Subcutaneous adipose tissue (tissue), 4 donors: ENCODE results near the gene DQX1. TPM values are rescaled to one million over a fixed set of nuclear protein-coding genes. Genes with fewer than 3 reads are reported as not detected.

Experiments
- total RNA-seq, 4 donors: library from RNA; depleted of rRNA; stranded (reverse); fragments of >200 nt; gene quantifications; one replicate each; pipeline ENCODE4 v1.1.0, GENCODE V29; 2016
- TF ChIP-seq, protein P1 (sequence below): fragments of 450-650 bp; IDR thresholded peaks from one replicate; pipeline ENCODE4 v1.5.1; 2016; ENCODE audit warnings: low read depth, mild to moderate bottlenecking, control low read depth, antibody characterized with exemption, moderate library complexity

The DQX1 gene
- total RNA-seq, 4 donors from 2014 or later: not detected

DNA sequence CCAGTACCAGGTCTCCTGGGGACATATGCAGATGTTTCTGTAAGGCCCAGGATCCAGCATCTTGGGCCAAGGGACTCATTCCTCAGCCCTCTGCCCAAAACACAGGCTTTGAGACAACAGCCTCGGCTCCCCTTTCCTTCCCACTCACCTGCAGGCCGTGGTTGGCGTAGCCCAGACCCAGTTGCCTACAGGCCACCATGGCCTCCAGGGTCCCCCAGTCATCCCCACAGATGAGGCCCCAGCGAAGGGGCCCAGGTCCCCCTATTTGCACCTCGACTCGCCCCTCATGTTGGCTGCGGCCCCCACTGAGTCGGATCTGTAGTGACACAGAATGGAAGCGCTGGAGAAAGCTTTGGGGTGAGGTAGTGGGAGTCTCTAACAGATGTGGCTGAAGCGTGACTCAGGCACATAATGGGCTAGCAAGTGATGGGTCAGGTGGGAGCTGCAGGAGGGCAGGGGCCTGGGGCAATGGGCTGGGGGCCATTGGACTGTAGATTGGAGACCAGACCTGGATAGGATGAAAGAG lies 9.5 kb upstream of the DQX1 start:
- TF ChIP-seq, protein P1, sequence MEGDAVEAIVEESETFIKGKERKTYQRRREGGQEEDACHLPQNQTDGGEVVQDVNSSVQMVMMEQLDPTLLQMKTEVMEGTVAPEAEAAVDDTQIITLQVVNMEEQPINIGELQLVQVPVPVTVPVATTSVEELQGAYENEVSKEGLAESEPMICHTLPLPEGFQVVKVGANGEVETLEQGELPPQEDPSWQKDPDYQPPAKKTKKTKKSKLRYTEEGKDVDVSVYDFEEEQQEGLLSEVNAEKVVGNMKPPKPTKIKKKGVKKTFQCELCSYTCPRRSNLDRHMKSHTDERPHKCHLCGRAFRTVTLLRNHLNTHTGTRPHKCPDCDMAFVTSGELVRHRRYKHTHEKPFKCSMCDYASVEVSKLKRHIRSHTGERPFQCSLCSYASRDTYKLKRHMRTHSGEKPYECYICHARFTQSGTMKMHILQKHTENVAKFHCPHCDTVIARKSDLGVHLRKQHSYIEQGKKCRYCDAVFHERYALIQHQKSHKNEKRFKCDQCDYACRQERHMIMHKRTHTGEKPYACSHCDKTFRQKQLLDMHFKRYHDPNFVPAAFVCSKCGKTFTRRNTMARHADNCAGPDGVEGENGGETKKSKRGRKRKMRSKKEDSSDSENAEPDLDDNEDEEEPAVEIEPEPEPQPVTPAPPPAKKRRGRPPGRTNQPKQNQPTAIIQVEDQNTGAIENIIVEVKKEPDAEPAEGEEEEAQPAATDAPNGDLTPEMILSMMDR: no peak

DNA sequence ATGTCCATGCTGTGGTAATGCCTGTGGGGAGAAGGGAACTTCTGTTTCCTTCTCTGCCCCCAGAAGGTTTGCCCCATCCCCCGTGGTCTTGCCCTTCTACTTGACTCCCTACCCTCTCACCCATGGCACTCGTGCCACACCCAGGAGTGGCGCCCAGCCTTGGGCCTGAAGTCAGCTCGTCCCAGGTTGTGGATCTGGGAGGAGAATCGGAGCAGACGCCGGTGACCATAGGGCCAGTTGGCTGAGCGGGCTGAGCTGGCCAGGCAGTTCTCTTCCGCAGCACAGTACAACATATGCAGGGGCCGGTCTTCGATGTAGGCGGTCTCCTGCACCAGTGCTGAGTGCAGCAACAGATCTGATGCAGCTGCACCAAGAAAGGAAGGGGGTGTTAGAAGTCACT lies 8.4 kb upstream of the DQX1 start:
- TF ChIP-seq, protein P1: no peak

DNA sequence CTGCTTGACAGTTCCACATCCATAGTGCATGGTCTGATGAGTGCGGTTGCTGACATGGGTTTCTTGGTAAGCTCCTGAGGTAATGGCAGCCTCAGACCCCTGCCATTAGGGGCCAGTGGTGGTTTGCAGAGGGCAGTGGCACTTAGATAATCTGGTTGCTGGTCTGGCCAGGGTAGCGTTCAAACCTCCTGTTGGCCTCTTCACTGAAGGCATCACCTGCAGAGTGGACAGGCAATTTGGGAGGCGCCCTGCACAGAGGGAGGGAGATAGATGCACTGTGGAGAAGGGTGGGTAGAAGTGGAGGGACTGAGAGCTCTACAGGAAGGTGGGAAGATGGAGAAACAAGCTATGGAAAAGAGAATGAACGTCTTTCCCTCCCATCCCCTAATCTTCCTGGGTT lies 7.4 kb upstream of the DQX1 start:
- TF ChIP-seq, protein P1: no peak

DNA sequence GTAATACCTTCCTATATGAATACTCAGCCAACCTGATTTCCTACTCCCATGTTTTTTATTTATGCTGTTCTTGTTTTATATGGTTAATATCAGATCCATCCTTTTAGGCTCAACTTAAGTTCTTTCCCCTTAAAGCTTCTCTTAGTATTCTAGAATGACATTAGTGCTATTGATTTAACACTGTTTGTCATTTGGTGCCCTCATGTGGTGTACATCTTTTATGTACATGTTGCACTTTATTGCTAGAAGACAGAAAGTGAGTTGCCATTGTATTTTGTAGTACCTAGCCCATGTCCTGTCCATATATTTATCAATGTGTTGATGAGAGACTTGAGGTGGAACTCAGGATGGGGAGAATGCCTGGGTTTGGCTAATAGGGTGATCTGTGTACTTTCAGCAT lies 6.2 kb upstream of the DQX1 start:
- TF ChIP-seq, protein P1: no peak

DNA sequence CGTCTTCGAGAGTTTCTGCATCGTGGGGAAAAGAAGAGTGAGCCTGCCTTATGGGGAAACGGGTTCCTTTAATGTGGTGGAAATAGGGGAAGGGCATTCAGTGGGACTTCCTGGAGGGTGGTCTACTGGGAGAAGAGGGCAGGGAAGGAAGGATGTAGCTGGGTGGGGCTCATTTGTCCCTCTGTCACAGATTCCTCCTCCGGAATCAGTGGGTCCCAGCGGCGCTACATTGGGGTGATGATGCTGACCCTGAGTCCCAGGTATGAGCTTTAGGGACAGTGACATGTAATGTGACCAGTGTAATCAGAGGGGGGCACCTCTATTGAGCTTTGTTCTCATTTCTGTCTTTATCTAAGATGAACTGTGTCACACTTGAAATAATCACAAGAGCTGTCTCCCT lies 5.6 kb upstream of the DQX1 start:
- TF ChIP-seq, protein P1: no peak

DNA sequence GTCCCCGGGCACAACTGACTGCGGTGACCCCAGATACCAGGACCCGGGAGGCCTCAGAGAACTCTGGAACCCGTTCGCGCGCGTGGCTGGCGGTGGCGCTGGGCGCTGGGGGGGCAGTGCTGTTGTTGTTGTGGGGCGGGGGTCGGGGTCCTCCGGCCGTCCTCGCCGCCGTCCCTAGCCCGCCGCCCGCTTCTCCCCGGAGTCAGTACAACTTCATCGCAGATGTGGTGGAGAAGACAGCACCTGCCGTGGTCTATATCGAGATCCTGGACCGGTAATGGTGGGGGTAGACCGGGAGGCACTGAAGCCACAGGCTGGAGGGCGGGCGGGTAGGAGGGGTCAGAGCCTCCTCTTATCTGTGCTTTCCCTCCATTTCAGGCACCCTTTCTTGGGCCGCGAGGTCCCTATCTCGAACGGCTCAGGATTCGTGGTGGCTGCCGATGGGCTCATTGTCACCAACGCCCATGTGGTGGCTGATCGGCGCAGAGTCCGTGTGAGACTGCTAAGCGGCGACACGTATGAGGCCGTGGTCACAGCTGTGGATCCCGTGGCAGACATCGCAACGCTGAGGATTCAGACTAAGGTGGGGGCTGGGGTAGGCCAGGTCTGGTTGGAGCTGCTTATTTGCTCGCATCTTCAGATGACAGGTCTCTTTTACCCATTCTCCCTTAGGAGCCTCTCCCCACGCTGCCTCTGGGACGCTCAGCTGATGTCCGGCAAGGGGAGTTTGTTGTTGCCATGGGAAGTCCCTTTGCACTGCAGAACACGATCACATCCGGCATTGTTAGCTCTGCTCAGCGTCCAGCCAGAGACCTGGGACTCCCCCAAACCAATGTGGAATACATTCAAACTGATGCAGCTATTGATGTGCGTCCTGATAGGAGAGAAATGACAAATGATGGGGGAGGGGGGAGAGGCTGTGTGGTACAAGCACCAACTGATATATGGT lies 4.5 kb upstream of the DQX1 start:
- TF ChIP-seq, protein P1: no peak

DNA sequence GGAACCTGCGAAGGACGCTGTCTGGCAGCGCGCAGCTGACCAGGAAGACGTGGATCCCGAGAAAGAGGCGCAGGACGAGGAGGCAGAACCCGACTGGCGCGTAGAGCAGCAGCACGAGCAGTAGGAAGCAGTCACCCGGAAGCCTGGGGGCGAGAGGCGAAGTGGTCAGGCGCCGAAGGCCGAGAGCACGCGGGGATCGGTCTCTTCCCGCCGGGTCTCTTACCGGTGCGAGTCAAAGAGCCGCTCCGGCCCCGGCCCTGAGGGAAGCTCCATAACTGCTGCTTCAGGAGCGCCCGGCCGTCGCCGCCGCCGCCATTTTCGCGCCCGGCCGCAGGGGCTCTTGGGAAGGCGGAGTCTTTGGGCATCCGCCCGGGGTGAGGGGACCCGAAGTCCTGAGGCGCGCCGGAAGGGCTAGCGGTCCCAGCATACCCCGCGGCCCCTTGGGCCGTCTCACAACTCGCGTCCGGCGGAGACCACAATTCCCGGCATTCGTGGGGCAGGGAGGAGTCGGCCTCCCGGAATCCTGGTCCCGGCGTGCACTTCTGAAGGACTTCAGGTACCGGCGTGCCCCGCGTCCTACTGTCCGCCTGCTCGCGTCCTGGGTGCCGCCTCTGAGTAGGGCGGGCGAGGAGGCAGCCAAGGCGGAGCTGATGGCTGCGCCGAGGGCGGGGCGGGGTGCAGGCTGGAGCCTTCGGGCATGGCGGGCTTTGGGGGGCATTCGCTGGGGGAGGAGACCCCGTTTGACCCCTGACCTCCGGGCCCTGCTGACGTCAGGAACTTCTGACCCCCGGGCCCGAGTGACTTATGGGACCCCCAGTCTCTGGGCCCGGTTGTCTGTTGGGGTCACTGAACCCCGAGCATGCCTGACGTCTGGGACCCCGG lies 3.6 kb upstream of the DQX1 start, which contains the start of the genes AUP1 and HTRA2:
AUP1 (minus strand) TSS at position 350 of the 882 bp plus-strand sequence; CDS start at position 273, 77 bp downstream.
HTRA2 (plus strand) TSS at position 577 of the 882 bp plus-strand sequence; CDS start at position 651, 74 bp downstream.
- TF ChIP-seq, protein P1: no peak
